ENCODE results near the gene GTF2A1. TPM values are rescaled to one million over a fixed set of nuclear protein-coding genes. Genes with fewer than 3 reads are reported as not detected.

GTF2A1 gene
- polyA plus RNA-seq, 3 donors = 7.9 to 15.8 (median 9.2) TPM

- DNase-seq = peak; percentile 62 to 77 (median 75)
- Histone ChIP-seq H3K4me3 (replicated peaks in 1 of 3; ENCODE audit: low read depth in 2 of 3, low read length in 3 of 3) (peak overlapping the region in 1 of 3 experiments; percentile 19), H3K36me3 (replicated peaks in 1 of 2; ENCODE audit: control insufficient read depth in 1 of 2, insufficient read depth in 2 of 2, low read length in 2 of 2) (peaks cover 33 to 78% of the 10 kb centered on the region in 2 donors), H3K9me3 (replicated peaks in 1 of 2; ENCODE audit: control insufficient read depth in 1 of 2, insufficient read depth in 1 of 2, low read length in 2 of 2) (no peaks in the 10 kb centered on the region), H2AFZ (ENCODE audit: insufficient read depth, low read depth, low read length, poor library complexity, severe bottlenecking) (no peak overlapping the region), H3K4me2 (replicated peaks; ENCODE audit: extremely low read depth, low read length, poor library complexity, severe bottlenecking) (no peak overlapping the region), H3K4me1 (ENCODE audit: control insufficient read depth in 1 of 2, insufficient read depth in 2 of 2, low read length in 2 of 2) (peaks cover 21% of the 10 kb centered on the region in 2 donors), H4K20me1 (ENCODE audit: insufficient read depth, low read length) (peaks cover 65% of the 10 kb centered on the region), H3K27ac (ENCODE audit: low read depth in 1 of 2, low read length in 2 of 2) (peak overlapping the region; percentile 61 to 86), H3K79me2 (ENCODE audit: insufficient read depth, low read length) (peaks cover 92% of the 10 kb centered on the region), H3K27me3 (ENCODE audit: control insufficient read depth in 2 of 2, insufficient read depth in 2 of 2, low read length in 2 of 2) (no peaks in the 10 kb centered on the region), H3K9ac (ENCODE audit: insufficient read depth, low read length, poor library complexity, severe bottlenecking) (no peak overlapping the region)
- Mint-ChIP-seq H3K4me1 (peaks cover 33% of the 10 kb centered on the region), H3K36me3 (peaks cover 68 to 72% of the 10 kb centered on the region in 2 donors), H3K27me3 (ENCODE audit: low read depth in 3 of 3) (no peaks in the 10 kb centered on the region), H3K4me3 (peak overlapping the region in 1 of 2 donors; percentile 60), H3K27ac (peak overlapping the region; percentile 90 to 96 (median 94)), H3K9me3 (peaks cover 0 to 11% (median 4%) of the 10 kb centered on the region in 7 donors)
- intact Hi-C loops (cut with micrococcal nuclease) = no loop called here
- 27% methylated on average over 6 of the region's 8 CpGs for WGBS (ENCODE audit: insufficient coverage)
- no peak for TF ChIP-seq CTCF (IDR thresholded peaks at IDR 0.05)
Observed at GRCh38 chr14:81208489-81208888, 12.3 kb downstream of the GTF2A1 start.

- no peaks in the 10 kb centered on the region for H3K27me3 Mint-ChIP-seq (ENCODE audit: low read depth in 3 of 3)
- Histone ChIP-seq H3K79me2 (ENCODE audit: insufficient read depth, low read length) (peaks cover 80% of the 10 kb centered on the region), H3K27ac (ENCODE audit: low read depth in 1 of 2, low read length in 2 of 2) (peak overlapping the region in 1 of 2 donors; percentile 15), H3K27me3 (ENCODE audit: control insufficient read depth in 2 of 2, insufficient read depth in 2 of 2, low read length in 2 of 2) (no peaks in the 10 kb centered on the region), H3K9me3 (replicated peaks in 1 of 2; ENCODE audit: control insufficient read depth in 1 of 2, insufficient read depth in 1 of 2, low read length in 2 of 2) (no peaks in the 10 kb centered on the region), H4K20me1 (ENCODE audit: insufficient read depth, low read length) (peaks cover 54% of the 10 kb centered on the region), H3K4me2 (replicated peaks; ENCODE audit: extremely low read depth, low read length, poor library complexity, severe bottlenecking) (no peak overlapping the region), H3K4me1 (ENCODE audit: control insufficient read depth in 1 of 2, insufficient read depth in 2 of 2, low read length in 2 of 2) (peaks cover 21% of the 10 kb centered on the region in 2 donors), H3K9ac (ENCODE audit: insufficient read depth, low read length, poor library complexity, severe bottlenecking) (no peak overlapping the region), H2AFZ (ENCODE audit: insufficient read depth, low read depth, low read length, poor library complexity, severe bottlenecking) (no peak overlapping the region), H3K4me3 (replicated peaks in 1 of 3; ENCODE audit: low read depth in 2 of 3, low read length in 3 of 3) (no peak overlapping the region), H3K36me3 (replicated peaks in 1 of 2; ENCODE audit: control insufficient read depth in 1 of 2, insufficient read depth in 2 of 2, low read length in 2 of 2) (peaks cover 39 to 80% of the 10 kb centered on the region in 2 donors)
- H3K36me3 Mint-ChIP-seq = peaks cover 58 to 67% of the 10 kb centered on the region in 2 donors
- no peak overlapping the region for H3K4me3 Mint-ChIP-seq
- no peak for TF ChIP-seq CTCF (IDR thresholded peaks at IDR 0.05)
- H3K4me1 Mint-ChIP-seq = peaks cover 26% of the 10 kb centered on the region
- peaks cover 0 to 11% (median 4%) of the 10 kb centered on the region in 7 donors for H3K9me3 Mint-ChIP-seq
- WGBS (ENCODE audit: insufficient coverage) = 100% methylated on average over 1 of the region's 4 CpGs
- peak in 1 of 3 donors; percentile 15 for DNase-seq
- H3K27ac Mint-ChIP-seq = peak overlapping the region in 1 of 7 donors; percentile 57
- intact Hi-C loops (cut with micrococcal nuclease) = no loop called here
Observed at GRCh38 chr14:81206115-81206514, 14.6 kb downstream of the GTF2A1 start.

Measured in CD14-positive monocyte (primary cell).